Small intestine (tissue), 7 donors: ENCODE results near the gene SLC25A12. TPM values are rescaled to one million over a fixed set of nuclear protein-coding genes. Genes with fewer than 3 reads are reported as not detected.
A peak's percentile ranks its signal among the peaks of the same experiment; 100 is the strongest.

Experiments used
- DNase-seq, 2 donors: peaks; one replicate each; pipeline versions ENCODE4 v3.0.0 to v3.0.0-alpha.2; 2013
- FAIRE-seq: peaks from 2 replicates; lab custom pipeline; 2012; peaks lifted over from hg19 to GRCh38; lab: Jason Lieb, UNC
- H3K27ac ChIP-seq, 3 donors: one replicate each; pipeline ENCODE4 v1.5.1; 2013; ENCODE audit warnings: low read length in 2 of 3, mild to moderate bottlenecking in 2 of 3, control low read depth in 1 of 3, inconsistent platforms in 1 of 3, low read depth in 1 of 3, moderate library complexity in 1 of 3
- H3K27me3 ChIP-seq, 3 donors: one replicate each; pipeline ENCODE4 v1.6.1; 2013; ENCODE audit warnings: low read length in 3 of 3, inconsistent platforms in 1 of 3; ENCODE audit not compliant: control insufficient read depth in 3 of 3, insufficient read depth in 3 of 3
- H3K36me3 ChIP-seq, 3 donors: one replicate each; pipeline ENCODE4 v1.6.1; 2013; ENCODE audit warnings: low read length in 3 of 3, inconsistent platforms in 1 of 3, low read depth in 1 of 3, mild to moderate bottlenecking in 1 of 3, moderate library complexity in 1 of 3; ENCODE audit not compliant: control insufficient read depth in 3 of 3, insufficient read depth in 2 of 3
- H3K4me1 ChIP-seq, 3 donors: one replicate each; pipeline ENCODE4 v1.6.1; 2013; ENCODE audit warnings: low read length in 2 of 3, inconsistent platforms in 1 of 3, low read depth in 1 of 3, mild to moderate bottlenecking in 1 of 3, moderate library complexity in 1 of 3; ENCODE audit not compliant: control insufficient read depth in 3 of 3, insufficient read depth in 2 of 3
- H3K4me3 ChIP-seq, 3 donors: one replicate each; pipeline ENCODE4 v1.5.1; 2013; ENCODE audit warnings: low read length in 3 of 3, control low read depth in 1 of 3, inconsistent platforms in 1 of 3, low read depth in 1 of 3, mild to moderate bottlenecking in 1 of 3, moderate library complexity in 1 of 3
- H3K9me3 ChIP-seq, 2 donors: one replicate each; pipeline ENCODE4 v1.6.1; 2013; ENCODE audit warnings: low read depth in 1 of 2, low read length in 1 of 2; ENCODE audit not compliant: control insufficient read depth in 2 of 2, insufficient read depth in 1 of 2
- WGBS, 3 donors: extraction: QIAGEN DNeasy Blood & Tissue Kit; methylation state at CpG; one replicate each; pipeline ENCODE4 v1.1.7; 2013; 5-methylcytosine and 5-hydroxymethylcytosine counted together
- polyA plus RNA-seq, 4 donors: library from polyadenylated mRNA; stranded (reverse) in 3 of 4; unstranded in 1 of 4; fragments of 200-250 nt in 3 of 4; fragments of 120-200 nt in 1 of 4; gene quantifications; one replicate each; pipeline versions ENCODE4 v1.2.1 to v1.2.3, GENCODE V29; 2013
- donor health status: healthy with polysubstance abuse.
- donor health status: control.
- donor health status: control.
- donor health status: Bipolar disorder and iron deficiency.
- donor health status: healthy.

SLC25A12 gene
- polyA plus RNA-seq, 4 donors, result 2.2 to 6.2 (median 4.4) TPM

GRCh38 chr2:171742760-171743159 is 151.3 kb downstream of the SLC25A12 start:
- H3K27me3 ChIP-seq, result no peaks in the 10 kb centered on the region
- H3K36me3 ChIP-seq, result peaks cover 6 to 16% (median 15%) of the 10 kb centered on the region in 3 donors
- 53 to 76% (median 75%) methylated on average over 1 of the region's 1 CpG for WGBS, 3 donors
- H3K4me1 ChIP-seq, result no peaks in the 10 kb centered on the region
- DNase-seq, result no peak
- no peaks in the 10 kb centered on the region for H3K9me3 ChIP-seq
- no peak overlapping the region for H3K27ac ChIP-seq
- no peak for FAIRE-seq
- H3K4me3 ChIP-seq, result no peak overlapping the region

DNA sequence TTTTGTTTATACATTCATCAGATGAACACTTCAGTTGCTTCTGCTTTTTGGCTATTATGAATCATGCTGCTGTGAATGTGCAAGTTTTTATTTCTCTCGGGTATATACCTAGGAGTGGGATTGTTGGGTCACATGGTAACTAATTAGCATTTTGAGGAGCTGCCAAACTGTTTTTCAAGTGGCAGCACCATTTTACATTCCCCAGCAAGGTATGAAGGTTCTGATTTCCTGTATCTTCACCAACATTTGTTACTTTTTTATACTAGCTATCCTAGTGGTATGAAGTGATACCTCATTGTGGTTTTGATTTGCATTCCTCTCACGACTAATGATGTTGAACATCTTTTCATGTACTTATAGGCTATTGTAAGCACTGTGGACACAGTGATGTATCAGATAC is 152.9 kb downstream of the SLC25A12 start:
- WGBS, 3 donors, result 65 to 86% (median 70%) methylated on average over 2 of the region's 2 CpGs
- FAIRE-seq, result no peak
- no peak overlapping the region for H3K4me3 ChIP-seq
- no peak overlapping the region for H3K27ac ChIP-seq
- peaks cover 3 to 20% (median 17%) of the 10 kb centered on the region in 3 donors for H3K36me3 ChIP-seq
- no peaks in the 10 kb centered on the region for H3K4me1 ChIP-seq
- DNase-seq, result no peak
- H3K9me3 ChIP-seq, result no peaks in the 10 kb centered on the region
- no peaks in the 10 kb centered on the region for H3K27me3 ChIP-seq

DNA sequence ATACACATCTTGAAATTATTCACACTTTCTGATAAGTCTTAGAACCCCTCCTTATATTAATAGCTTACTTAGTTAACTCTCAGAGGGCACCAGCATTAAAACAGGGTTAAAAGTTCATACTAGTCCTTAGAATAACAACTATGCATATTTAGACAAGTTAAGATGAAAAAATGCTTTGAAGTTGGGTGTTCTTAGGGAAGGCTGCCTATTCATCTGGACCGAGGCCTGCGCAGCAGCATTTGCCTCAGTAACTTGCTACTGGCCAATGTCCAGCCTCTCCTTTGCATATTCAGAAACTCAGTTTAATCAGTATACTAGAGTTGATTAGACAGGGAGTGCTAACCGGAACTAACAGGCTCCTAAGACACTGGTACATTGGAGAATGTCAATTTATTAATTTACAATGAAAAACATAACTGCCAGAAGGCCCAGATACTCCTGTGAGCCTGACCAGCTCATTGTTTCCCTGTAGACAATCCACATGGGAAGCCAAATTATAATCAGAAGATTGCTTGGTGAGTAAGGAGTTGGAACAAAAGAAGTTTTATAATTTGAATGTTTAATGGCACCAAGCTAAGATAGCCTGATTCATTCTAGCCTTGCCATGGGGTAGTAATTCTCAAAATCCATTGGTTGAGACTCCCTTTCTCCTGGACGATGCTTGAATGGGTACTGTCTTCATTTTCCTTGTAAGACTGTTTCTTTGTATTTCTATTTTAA is 157.9 kb downstream of the SLC25A12 start:
- peak in 1 of 2 donors; percentile 7 for DNase-seq
- Histone ChIP-seq H3K9me3 (no peaks in the 10 kb centered on the region), H3K36me3 (peaks cover 3 to 20% (median 19%) of the 10 kb centered on the region in 3 donors), H3K27me3 (no peaks in the 10 kb centered on the region), H3K4me1 (no peaks in the 10 kb centered on the region), H3K27ac (no peak overlapping the region), H3K4me3 (no peak overlapping the region)
- WGBS, 3 donors, result 86 to 91% (median 88%) methylated on average over 4 of the region's 4 CpGs
- no peak for FAIRE-seq

Other genes with a start within 250 kb of the SLC25A12 start
- gene DYNC1I2, start 206.8 kb downstream of the SLC25A12 start, polyA plus RNA-seq, result 100 to 1,000 TPM in 2 of 4 donors, 10 to 100 TPM in 2; 76.4 to 137 (median 101) TPM
- 10 to 100 TPM; 14.5 to 39.3 (median 30.5) TPM for gene HAT1, start 28.2 kb upstream of the SLC25A12 start, polyA plus RNA-seq
- gene METAP1D, start 105.7 kb upstream of the SLC25A12 start, polyA plus RNA-seq, result 1 to 10 TPM in 3 of 4 donors, under 1 TPM in 1; 0.45 to 8.4 (median 3.0) TPM
- 1 to 10 TPM in 1 of 4 donors, under 1 TPM in 1, not detected in 2; 0.47 to 1.3 TPM for gene DLX1, start 191.3 kb upstream of the SLC25A12 start, polyA plus RNA-seq
- under 1 TPM in 2 of 4 donors, not detected in 2; 0.18 to 0.19 TPM for gene DLX2, start 208.7 kb upstream of the SLC25A12 start, polyA plus RNA-seq